HG03045 (cell line): ENCODE data around the gene NEDD9.

Source experiments
- ATAC-seq: cut with Tn5 transposase; IDR thresholded peaks from one replicate; pipeline ENCODE4 v1.9.1; 2021; ENCODE audit warnings: mild to moderate bottlenecking, moderate library complexity; ENCODE audit not compliant: unreplicated experiment

The NEDD9 gene

GRCh38 chr6:11262242-11262641 is 29.8 kb upstream of the NEDD9 start:
- no peak for ATAC-seq

- ATAC-seq, result no peak
These were observed 28.0 kb upstream of the NEDD9 start for GRCh38 chr6:11260249-11261038.

DNA sequence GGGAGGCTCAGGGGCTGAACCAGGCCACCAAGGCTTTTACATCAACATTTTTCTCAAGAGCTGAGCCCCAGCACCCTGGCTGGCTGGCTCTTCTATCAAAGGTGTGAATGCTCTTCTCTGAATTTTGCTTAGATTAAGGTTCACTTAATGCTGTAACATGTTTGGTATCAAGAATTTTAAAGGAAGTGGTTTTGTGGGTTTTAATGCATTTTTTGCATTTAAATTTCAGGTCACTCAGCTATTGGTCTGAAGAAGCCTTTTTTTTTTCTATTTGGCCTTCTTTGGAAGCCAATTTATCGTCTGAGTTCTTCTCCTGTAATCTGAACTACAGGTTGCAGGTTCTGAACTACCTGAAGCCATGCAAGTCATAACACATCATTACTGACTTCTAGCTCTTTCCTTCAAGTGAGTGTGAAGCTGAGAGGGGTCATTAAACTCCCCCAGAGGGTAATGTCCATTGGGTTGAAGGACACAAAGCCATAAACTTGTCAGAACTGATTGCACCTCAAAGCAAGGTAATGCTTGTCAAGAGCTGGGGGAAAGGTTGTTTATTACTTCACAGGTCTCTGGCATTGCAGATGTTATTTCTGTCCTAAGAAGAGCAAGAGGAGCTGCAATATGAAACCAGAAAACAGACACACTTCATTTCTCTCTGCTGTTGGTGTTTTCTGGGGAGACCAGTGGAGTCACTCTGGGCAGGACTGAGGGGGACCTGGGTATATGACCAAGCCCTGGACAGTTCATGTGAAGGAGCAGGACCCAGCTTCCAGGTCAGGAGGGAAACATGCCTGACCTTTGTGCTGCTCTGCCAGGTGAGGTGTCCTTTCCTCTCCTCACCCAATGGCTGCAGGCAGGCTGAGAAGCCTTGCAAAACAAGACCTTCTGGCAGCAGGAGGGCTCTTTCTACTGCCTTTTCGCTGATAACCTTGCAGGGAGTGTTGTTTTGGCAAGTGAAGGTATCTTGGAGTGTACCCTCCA is 26.1 kb upstream of the NEDD9 start:
- ATAC-seq, result peak; percentile 46

DNA sequence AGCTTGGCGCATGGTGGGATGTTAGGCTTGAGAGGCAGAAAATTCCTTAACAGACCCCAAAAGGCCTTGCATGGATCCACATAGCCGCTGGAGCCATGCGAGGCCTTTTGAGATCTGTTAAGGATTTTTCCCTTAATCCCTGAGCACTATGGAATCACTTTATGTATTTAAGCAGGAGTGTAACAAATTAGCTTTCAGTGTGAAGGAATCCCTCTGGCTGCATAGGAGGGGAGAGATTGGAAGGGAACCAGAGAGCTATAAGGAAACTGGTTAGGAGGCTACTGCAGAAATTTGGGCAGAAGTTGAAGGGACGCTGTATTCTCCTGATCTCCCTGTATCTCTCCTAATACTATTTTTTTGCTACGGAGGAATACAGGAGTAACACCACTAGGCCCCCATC is 23.1 kb upstream of the NEDD9 start:
- ATAC-seq, result no peak

GRCh38 chr6:11253594-11253993 is 21.1 kb upstream of the NEDD9 start:
- no peak for ATAC-seq

DNA sequence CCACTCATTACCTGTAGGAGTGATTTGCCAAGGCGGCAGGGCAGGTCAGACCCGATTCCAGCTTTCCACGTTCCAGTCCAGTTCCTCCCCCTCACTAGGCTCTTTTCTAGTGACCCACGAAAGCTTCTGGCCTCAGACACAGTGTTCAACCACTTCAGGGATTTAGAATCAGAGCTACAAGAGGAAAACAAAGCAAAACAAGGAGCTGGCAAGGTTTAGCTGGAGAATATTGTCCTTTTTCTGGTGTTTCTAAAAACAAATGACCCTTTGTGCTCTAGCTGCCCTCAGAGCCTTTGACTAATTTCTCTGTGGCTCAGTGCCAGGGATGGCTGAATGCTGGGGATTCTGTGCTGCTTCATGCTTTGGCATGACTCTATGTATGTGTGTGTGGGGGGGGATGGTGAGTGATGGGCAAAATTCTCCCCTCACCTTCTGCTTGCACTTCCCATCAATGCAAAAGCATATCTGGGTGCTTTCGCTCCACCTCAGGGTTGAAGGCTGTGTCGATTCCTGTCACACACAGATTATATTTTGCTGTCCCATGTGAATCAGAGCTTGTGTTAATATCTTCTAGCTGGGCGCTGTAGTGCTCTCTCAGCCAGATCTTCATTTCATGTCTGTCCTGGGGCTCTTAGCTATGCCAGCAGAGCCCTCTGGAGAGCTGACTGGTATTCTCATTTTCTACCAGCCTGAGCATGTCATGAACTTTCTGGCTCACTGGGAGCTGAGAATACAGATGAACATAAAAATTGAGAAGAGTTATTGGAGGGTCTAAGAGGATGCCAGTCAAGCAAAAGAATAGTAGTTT is 19.3 kb upstream of the NEDD9 start:
- no peak for ATAC-seq

DNA sequence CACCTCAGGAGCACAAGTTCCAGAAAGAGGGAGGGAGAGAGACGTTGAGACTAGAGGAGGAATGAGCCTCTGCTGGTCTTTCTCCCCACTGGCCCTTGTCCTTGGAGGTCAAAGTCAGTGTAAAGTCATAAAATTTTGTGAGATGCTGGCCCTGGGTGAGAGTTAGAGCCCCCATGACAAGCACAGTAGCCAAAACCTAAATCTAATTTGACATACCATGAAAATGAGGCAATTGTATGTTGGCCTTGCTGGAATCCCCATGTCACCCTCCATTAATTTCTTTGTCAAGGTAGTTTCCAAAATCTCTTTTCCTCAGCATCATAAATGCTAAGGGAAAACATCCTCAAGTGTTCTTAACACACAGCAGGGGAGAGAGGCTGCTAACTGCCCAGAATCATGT is 17.6 kb upstream of the NEDD9 start:
- no peak for ATAC-seq

DNA sequence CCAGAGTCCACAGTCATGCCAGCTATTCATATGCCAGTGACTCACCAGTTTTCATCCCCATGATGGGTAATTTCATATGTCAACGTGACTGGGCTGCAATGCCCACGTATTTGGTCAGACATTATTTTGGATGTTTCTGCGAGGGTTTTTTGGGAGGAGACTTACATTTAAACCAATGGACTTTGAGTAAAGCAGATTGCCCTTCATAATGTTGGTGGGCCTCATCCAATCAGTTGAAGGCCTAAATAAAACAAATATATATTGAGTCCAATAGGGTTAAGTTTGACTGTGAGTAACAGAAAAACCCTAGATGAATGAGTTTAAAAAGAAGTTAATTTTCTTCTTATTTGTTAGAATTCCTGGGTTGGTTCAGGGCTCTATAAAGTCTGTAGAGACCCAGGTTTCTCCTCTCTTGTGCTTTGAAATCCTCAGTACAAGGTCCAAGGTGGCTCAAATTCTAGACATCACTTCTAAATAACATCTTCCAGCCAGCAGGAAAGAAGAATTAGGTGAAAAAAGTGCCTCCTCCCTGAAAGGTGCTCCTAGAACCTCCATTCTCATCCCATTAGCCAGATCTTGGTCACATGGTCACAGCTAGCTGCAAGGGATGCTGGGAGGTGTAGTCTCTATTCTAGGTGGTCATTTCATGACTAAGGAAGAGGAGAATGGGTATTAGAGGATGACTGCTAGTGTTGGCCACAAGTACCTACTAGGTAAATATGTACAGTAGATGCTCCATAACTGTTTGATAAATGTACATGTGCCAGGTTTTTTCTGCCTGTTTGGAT is 16.7 kb upstream of the NEDD9 start:
- no peak for ATAC-seq

DNA sequence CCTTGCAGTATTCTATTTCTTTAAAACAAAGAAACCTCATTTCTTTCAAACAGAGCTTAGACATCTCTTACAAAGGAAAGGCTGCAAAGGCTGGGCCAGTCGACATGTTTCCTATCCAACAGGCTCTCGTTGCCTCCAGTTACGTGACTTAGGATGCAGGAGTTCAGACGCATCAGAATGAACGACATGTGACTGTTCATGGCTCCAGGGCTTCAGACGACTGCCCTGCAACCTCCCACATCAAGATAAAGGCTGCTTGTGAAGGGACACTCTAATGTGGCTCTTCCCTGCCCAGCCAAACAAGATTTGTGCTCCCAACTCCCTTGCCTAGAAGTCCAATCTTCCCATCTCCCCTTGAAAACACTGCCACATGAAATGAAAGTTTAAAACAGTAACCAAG is 14.3 kb upstream of the NEDD9 start:
- ATAC-seq, result no peak

GRCh38 chr6:11245381-11246256 is 13.2 kb upstream of the NEDD9 start:
- ATAC-seq, result no peak

DNA sequence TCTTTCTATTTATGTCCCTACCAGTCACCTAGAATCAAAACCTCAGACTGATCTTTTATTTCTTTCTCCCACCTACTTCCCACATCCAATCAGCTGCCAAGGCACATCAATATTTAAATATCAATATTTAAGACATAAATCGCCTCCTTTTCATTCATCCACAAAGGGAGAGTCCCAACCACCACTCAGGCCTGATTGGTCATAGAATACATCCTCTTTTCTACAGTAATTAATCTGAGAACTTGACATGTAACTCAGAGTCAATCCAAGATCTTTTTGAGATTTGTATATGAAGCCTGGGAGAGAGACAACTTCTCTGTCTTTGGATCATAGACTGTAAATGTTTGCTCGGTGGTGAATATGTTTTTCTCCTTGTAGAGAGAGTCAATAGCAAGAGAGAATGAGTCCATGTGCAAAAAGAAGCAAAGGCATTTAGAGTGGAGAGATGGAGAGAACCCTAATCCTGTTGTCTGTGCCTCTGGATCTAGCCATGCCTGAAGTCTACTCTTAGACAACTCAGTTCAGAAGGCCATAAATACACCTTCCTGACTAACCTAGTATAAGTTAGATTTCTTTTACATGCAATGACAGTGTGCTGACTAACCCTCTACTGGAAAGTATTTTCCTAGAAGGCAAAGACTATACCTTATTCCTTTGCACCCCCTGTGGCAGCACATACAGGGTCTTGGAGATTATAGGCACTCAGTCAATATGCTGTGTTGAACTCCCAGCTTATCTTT is 12.1 kb upstream of the NEDD9 start:
- no peak for ATAC-seq

GRCh38 chr6:11243861-11244260 is 11.4 kb upstream of the NEDD9 start:
- ATAC-seq, result no peak

GRCh38 chr6:11242711-11243110 is 10.2 kb upstream of the NEDD9 start:
- no peak for ATAC-seq

GRCh38 chr6:11241793-11242201 is 9.3 kb upstream of the NEDD9 start:
- no peak for ATAC-seq

DNA sequence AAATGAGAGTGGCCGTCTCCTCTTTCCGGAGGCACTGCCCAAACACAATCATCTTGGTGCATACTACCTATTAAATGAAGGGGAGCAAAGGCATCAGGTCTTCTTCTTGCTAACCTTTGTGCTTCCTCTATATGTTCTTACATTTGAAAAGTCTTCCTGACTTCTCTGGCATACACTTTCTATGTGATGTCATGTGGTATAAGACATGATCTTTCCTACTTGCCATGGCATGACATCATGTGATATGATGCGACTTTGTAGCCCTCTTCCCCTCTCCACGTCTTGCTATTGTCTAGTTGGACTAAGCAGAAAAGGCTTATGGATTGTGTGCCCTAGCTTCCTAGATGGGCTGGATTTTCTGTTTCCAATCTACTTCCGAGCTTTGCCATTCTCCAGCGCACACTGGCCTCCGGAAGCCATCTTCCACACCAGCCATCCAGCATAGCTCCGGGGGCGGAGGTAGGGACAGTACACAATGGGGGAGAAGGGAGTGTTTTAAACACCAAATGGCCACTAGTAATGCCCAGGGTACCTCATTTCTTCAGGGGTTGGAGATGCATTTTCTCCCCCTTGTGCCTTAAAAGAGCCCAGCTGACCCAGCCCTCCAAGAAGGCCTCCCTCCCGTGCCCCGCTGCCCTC is 8.8 kb upstream of the NEDD9 start:
- ATAC-seq, result no peak

DNA sequence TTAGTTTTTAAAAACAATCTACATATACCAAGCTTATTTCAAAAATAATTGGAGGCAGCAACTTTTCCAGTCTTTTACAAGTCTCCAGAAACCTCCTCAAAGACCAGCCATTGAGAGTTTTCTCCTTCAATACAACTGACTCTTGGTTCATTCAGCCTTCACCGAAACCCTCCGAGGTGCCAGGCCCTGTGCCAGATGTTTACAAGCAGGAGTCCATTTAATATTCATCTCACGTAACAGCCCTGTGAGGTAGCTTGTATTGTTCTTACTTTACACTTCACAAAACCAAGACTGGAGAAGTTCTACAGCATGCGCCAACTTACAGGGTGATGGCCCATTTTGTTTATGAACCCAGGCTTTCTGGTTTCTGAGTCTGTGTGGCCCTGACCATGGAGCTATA is 5.5 kb upstream of the NEDD9 start:
- ATAC-seq, result no peak

DNA sequence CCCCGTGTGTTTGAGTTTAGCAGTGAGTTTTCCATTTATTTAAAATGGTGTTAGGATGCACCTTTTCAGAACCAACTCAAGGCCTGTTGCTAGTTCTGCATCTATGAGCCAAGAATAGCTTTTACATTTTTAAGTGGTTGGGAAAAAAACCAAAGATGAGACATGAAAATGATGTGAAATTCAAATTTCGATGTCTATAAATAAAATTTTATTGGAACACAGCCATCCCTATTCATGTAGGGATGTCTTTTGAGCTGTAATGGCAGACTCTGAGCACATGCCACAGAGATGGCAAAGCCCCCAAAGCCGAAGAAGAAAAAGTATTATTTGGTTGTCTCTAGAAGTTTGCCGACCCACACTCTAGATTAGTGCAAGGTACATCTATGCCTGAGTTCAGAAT is 5.0 kb upstream of the NEDD9 start:
- ATAC-seq, result no peak

DNA sequence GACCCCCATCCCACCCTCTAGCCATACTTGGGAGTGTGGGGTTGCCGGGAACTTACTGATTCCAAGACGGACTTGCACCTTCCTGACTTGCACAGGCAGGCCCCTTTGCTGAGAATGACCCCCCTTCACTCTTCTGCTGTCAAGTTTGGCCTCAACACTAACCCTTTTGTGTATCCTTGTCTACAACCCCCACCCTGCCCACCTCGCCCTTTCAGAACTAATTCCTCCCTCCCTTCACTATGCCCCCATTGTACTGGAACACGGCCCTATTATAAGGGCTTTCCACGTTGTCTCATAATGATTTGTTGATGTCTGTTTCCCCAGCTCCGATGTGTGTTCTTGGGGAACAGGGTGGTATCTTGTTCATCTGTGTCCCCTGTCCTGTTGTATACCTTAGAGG is 4.4 kb upstream of the NEDD9 start:
- ATAC-seq, result no peak
